Measurements from ENCODE around the gene B3GNT9. TPM values are rescaled to one million over a fixed set of nuclear protein-coding genes. Genes with fewer than 3 reads are reported as not detected.

B3GNT9 gene
- total and polyA plus RNA-seq, 7 donors = 0.46 to 18.8 (median 8.7) TPM

DNA sequence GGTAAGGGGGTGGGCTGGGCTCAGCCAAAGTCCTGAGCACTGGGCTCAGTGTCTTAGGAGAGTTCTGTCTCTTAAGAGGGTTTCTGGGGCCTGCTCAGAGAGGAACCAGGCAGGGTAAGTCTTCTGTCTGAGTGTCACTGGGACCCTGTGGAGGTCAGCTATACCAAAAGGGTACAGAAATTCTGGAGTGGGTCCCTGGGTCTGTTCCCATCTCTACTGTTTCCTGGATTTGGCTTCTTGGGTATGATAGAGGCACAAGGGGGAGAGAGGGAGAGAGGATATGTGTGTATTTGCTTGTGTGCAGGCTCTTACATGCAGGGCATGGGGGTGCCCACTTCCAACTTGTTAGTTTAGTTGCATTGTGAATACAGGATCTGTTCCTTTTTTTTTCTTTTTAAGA is 42.7 kb upstream of the B3GNT9 start:
- TF ChIP-seq POLR2A (IDR thresholded peaks at IDR 0.05) (no peak), EP300 (IDR thresholded peaks at IDR 0.05) (no peak)
- Histone ChIP-seq H3K36me3 (peaks cover 33 to 53% (median 42%) of the 10 kb centered on the region in 4 donors), H3K27ac (no peak overlapping the region), H3K9me3 (no peaks in the 10 kb centered on the region), H3K4me3 (peak overlapping the region in 1 of 4 donors; percentile 92), H3K4me1 (peaks cover 1 to 30% (median 27%) of the 10 kb centered on the region in 4 donors), H3K27me3 (no peaks in the 10 kb centered on the region)
- no peak for DNase-seq
- intact Hi-C loops (cut with DNase I) = loop anchor here (2.0 kb wide), 1 partner anchor 33 kb away; the partner anchor contains the start of gene TMEM208

GRCh38 chr16:67192781-67193361 is 42.1 kb upstream of the B3GNT9 start:
- TF ChIP-seq POLR2A (IDR thresholded peaks at IDR 0.05) (no peak), CTCF (IDR thresholded peaks at IDR 0.05) (no peak), POLR2AphosphoS5 (IDR thresholded peaks at IDR 0.05) (no peak), EP300 (IDR thresholded peaks at IDR 0.05) (no peak)
- Histone ChIP-seq H3K4me1 (peaks cover 1 to 27% (median 25%) of the 10 kb centered on the region in 4 donors), H3K36me3 (peaks cover 33 to 47% (median 37%) of the 10 kb centered on the region in 4 donors), H3K9me3 (no peaks in the 10 kb centered on the region), H3K27ac (peak overlapping the region; percentile 72 to 79 (median 78)), H3K4me3 (peak overlapping the region; percentile 83 to 93 (median 92)), H3K27me3 (no peaks in the 10 kb centered on the region)
- intact Hi-C loops (cut with DNase I) = loop anchor here (2.0 kb wide), 1 partner anchor 34 kb away; the partner anchor contains the start of gene TMEM208
- 13 to 30% methylated on average over 17 of the region's 17 CpGs for WGBS, 2 donors
- no peak for DNase-seq

- peak; percentile 94 for DNase-seq
- Histone ChIP-seq H3K4me1 (peaks cover 1 to 27% (median 25%) of the 10 kb centered on the region in 4 donors), H3K27me3 (no peaks in the 10 kb centered on the region), H3K36me3 (peaks cover 28 to 40% (median 30%) of the 10 kb centered on the region in 4 donors), H3K9me3 (no peaks in the 10 kb centered on the region), H3K4me3 (peak within 1 kb of the TSS; percentile 83 to 93 (median 92)), H3K27ac (peak within 1 kb of the TSS; percentile 72 to 79 (median 78))
- TF ChIP-seq POLR2AphosphoS5 (IDR thresholded peaks at IDR 0.05) = peak; percentile 42 to 85 (median 81)
- no peak for TF ChIP-seq POLR2A (IDR thresholded peaks at IDR 0.05)
- peak in 1 of 4 donors; percentile 33 for TF ChIP-seq EP300 (IDR thresholded peaks at IDR 0.05)
- TF ChIP-seq CTCF (IDR thresholded peaks at IDR 0.05) = no peak
- 0% methylated on average over 54 of the region's 54 CpGs for WGBS, 2 donors
- intact Hi-C loops (cut with DNase I) = loop anchor here (2.0 kb wide), 1 partner anchor 35 kb away; the partner anchor contains the start of gene TMEM208
Measured at GRCh38 chr16:67191995-67192681, 41.3 kb upstream of the B3GNT9 start, which contains the start of gene E2F4. Gene E2F4 (plus strand): TSS chr16:67192155. CDS start chr16:67192228, 73 bp downstream.

GRCh38 chr16:67191411-67191994 is 40.7 kb upstream of the B3GNT9 start:
- DNase-seq = no peak
- Histone ChIP-seq H3K27me3 (no peaks in the 10 kb centered on the region), H3K4me1 (peaks cover 1 to 27% (median 25%) of the 10 kb centered on the region in 4 donors), H3K27ac (peak overlapping the region in 1 of 4 donors; percentile 72), H3K4me3 (peak overlapping the region in 3 of 4 donors; percentile 83 to 93 (median 92)), H3K9me3 (no peaks in the 10 kb centered on the region), H3K36me3 (peaks cover 22 to 33% (median 24%) of the 10 kb centered on the region in 4 donors)
- 21 to 31% methylated on average over 9 of the region's 9 CpGs for WGBS, 2 donors
- no peak for TF ChIP-seq POLR2AphosphoS5 (IDR thresholded peaks at IDR 0.05)
- no peak for TF ChIP-seq POLR2A (IDR thresholded peaks at IDR 0.05)
- TF ChIP-seq EP300 (IDR thresholded peaks at IDR 0.05) = no peak
- no peak for TF ChIP-seq CTCF (IDR thresholded peaks at IDR 0.05)
- intact Hi-C loops (cut with DNase I) = no loop called here
